Lower leg skin (tissue), 4 donors: ENCODE results near the gene IRF2. TPM values are rescaled to one million over a fixed set of nuclear protein-coding genes. Genes with fewer than 3 reads are reported as not detected.

Experiments used
- DNase-seq, 2 donors: peaks; one replicate each; pipeline ENCODE4 v3.0.0-alpha.2; 2019; ENCODE audit warnings: low spot score in 2 of 2
- H3K4me3 ChIP-seq: fragments of 200-600 bp; sonication (generic); 2 replicates; pipeline ENCODE4 v1.5.1; 2017; ENCODE audit warnings: mild to moderate bottlenecking, low read depth; ENCODE audit not compliant: poor library complexity, severe bottlenecking
- POLR2A ChIP-seq, 2 donors: fragments of 450-650 bp; IDR thresholded peaks; one replicate each; pipeline ENCODE4 v1.6.1; 2016 to 2017; ENCODE audit warnings: antibody characterized with exemption in 2 of 2, mild to moderate bottlenecking in 1 of 2, moderate library complexity in 1 of 2
- WGBS, 2 donors: methylation state at CpG; one replicate each; pipeline ENCODE4 v1.1.5; 2018; 5-methylcytosine and 5-hydroxymethylcytosine counted together
- intact Hi-C: fragments of 100-400 bp; cut with DNase I; formaldehyde crosslinking; loops from one replicate; pipeline ENCODE4 v1.15.0; 2023; ENCODE audit warnings: low total_unique reads
- total RNA-seq, 4 donors: library from RNA; depleted of rRNA; stranded (reverse); fragments of >200 nt; gene quantifications; one replicate each; pipeline ENCODE4 v1.1.0, GENCODE V29; 2016
- TF ChIP-seq, protein P1 (sequence below), 3 donors: fragments of 450-650 bp; IDR thresholded peaks; one replicate each; pipeline ENCODE4 v1.5.1; 2016; ENCODE audit warnings: antibody characterized with exemption in 3 of 3, mild to moderate bottlenecking in 3 of 3, moderate library complexity in 2 of 3

The IRF2 gene
- total RNA-seq, 4 donors from 2014 or later = 31.6 to 44.0 (median 38.4) TPM

- TF ChIP-seq, protein P1, sequence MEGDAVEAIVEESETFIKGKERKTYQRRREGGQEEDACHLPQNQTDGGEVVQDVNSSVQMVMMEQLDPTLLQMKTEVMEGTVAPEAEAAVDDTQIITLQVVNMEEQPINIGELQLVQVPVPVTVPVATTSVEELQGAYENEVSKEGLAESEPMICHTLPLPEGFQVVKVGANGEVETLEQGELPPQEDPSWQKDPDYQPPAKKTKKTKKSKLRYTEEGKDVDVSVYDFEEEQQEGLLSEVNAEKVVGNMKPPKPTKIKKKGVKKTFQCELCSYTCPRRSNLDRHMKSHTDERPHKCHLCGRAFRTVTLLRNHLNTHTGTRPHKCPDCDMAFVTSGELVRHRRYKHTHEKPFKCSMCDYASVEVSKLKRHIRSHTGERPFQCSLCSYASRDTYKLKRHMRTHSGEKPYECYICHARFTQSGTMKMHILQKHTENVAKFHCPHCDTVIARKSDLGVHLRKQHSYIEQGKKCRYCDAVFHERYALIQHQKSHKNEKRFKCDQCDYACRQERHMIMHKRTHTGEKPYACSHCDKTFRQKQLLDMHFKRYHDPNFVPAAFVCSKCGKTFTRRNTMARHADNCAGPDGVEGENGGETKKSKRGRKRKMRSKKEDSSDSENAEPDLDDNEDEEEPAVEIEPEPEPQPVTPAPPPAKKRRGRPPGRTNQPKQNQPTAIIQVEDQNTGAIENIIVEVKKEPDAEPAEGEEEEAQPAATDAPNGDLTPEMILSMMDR (IDR thresholded peaks at IDR 0.05) = no peak
- no peak for TF ChIP-seq POLR2A (IDR thresholded peaks at IDR 0.05)
- intact Hi-C loops = no loop called here
- no peak for DNase-seq
- 93 to 95% methylated on average over 11 of the region's 11 CpGs for WGBS, 2 donors
- H3K4me3 ChIP-seq = no peak overlapping the region
Observed at GRCh38 chr4:184421533-184422155, 52.7 kb downstream of the IRF2 start.

DNA sequence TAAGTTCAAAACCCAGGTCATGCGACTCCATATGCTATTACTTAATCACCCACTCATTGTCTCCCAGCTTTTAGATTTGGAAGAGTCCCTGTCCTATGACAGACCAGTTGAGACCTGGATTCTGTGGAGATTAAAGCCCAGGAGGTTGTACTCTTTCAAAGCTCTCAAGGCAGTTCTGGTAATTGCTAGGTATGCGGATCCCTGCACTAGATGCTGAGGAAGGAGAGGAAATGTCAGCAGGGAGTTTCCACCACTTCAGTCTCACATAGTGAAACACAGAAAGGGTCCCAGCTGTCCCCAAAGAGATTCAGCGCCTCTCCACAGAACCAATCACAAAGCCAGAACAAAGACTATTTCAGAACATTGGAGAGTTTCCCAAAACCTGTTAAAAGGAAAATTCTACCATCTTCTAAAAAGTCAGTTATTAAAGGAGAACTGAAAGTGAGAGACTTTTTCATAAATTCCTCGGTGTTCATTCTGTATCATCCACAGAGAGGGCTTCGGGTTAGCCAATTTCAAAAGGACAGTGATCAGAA, 53.4 kb downstream of the IRF2 start:
- no peak for DNase-seq
- TF ChIP-seq POLR2A (IDR thresholded peaks at IDR 0.05) = no peak
- TF ChIP-seq, protein P1 (IDR thresholded peaks at IDR 0.05) = no peak
- intact Hi-C loops = no loop called here
- WGBS, 2 donors = 78 to 82% methylated on average over 5 of the region's 5 CpGs
- no peak overlapping the region for H3K4me3 ChIP-seq

DNA sequence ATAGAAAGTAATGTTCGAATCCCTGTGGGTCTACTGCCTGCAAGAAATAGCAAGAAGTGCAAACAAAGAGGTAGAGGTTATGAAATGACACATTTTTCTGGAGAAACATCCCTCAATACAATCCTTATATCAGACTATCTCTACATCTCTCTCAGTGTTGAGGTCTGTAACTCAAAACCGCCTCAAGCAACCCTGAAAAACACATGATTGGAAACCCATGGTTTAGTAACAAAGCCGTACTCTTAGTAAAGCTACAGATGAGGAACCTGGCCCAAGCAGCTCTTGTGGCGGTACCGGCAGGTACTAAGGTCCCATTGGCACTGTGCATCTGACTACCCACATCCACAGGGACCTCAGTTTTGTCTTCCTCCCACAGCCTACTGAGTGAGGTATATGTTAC, 53.9 kb downstream of the IRF2 start:
- intact Hi-C loops = no loop called here
- no peak overlapping the region for H3K4me3 ChIP-seq
- TF ChIP-seq, protein P1 (IDR thresholded peaks at IDR 0.05) = no peak
- no peak for TF ChIP-seq POLR2A (IDR thresholded peaks at IDR 0.05)

DNA sequence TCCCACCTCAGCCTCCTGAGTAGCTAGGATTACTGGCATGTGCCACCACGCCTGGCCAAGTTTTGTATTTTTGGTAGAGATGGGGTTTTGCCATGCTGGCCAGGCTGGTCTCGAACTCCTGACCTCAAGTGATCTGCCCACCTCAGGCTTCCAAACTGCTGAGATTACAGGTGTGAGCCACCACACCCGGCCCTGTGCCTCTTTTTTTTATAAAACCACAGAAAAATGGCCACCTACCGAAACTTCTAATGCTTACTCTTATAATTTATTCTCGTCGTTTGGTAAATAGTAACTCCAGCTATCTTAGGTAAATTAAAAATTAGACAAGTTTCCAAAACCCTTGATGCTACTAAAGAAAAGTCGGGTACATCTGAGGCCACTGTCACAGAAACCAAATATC, 54.4 kb downstream of the IRF2 start:
- no peak for DNase-seq
- no peak for TF ChIP-seq POLR2A (IDR thresholded peaks at IDR 0.05)
- TF ChIP-seq, protein P1 (IDR thresholded peaks at IDR 0.05) = no peak
- intact Hi-C loops = no loop called here
- H3K4me3 ChIP-seq = no peak overlapping the region
- 93 to 96% methylated on average over 7 of the region's 7 CpGs for WGBS, 2 donors

More for the DNA sequence above, 53.9 kb downstream of the IRF2 start:
- no peak for DNase-seq
- WGBS, 2 donors = 84 to 88% methylated on average over 5 of the region's 5 CpGs

DNA sequence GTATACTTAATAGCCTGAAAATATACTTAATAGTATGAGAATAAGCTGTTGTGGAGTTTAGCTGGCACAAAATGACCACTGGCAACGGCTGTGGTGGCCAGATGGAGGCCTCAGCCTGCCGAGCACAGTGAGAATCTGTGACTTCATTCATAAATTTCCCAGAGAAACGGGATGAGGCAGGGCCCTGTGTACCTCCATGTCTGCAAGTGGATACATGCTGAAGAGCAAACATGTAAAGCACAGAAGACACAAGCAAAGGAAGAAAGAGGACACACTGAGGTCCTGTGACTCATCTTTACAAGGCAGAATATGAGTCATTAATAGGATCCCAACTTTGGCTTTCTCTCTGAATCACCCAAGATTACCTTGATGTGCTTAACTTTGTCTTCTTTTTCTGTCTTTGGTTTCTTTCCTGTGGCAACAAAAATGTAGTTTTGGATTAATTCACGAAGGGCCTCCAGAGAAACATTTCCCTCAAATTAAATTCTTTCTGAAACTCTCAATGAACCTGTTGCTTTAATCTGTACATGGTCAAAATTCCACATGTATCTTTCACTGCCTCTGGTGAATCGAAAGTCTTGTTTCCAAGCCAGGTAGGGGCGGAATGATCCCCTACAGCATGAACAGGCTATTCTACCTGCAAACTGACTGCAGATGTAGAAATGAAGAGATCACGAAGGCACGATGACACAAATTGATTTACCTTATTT, 56.4 kb downstream of the IRF2 start:
- no peak for TF ChIP-seq POLR2A (IDR thresholded peaks at IDR 0.05)
- TF ChIP-seq, protein P1 (IDR thresholded peaks at IDR 0.05) = no peak
- H3K4me3 ChIP-seq = no peak overlapping the region
- 41 to 51% methylated on average over 8 of the region's 8 CpGs for WGBS, 2 donors
- DNase-seq = no peak
- intact Hi-C loops = no loop called here
